ENCODE data around the gene DOCK3. TPM values are rescaled to one million over a fixed set of nuclear protein-coding genes. Genes with fewer than 3 reads are reported as not detected.
A peak's percentile ranks its signal among the peaks of the same experiment; 100 is the strongest.
"Not testable (repeated sequence)": the region's sequence is repeated elsewhere in the genome, so short reads cannot be mapped to it uniquely, and the experiment has no call there.

Gene DOCK3
- total RNA-seq, 1 experiment from 2014 or later = 0.12 TPM

DNA sequence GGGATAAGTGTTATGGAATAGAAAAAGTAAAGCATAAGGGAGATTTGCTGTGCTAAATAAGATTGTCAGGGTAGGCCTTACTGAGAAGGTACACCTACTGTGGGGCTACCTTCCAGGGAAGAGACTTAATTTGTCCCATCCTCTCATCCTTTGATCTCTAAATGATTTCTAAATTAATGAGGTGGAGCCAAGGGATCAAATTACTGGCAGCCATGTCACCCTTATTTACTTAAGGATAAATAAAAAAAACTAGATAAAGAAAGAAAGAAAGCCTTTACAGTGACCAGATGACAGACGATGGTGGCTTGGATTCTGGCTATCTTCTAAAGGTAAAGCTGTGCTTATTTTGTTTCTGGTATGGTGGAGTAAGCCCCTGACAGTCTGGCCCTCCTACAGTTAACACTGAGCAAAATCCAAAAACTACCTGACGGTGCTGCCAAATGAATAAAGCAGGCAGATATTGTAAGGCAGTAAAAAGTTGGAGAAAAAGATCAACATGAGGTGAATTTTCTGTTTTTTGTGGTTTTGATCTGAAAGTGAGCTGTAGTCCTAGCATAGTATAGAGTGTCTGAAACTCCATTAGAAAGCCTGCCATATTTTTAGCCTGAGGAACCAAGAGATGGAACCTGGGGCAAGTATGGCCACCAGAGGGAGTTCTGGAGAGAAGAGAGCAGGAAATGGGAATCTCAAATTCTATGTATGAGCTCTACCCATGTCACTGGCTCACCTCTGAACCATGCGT is 425.2 kb downstream of the DOCK3 start:
- DNase-seq (ENCODE audit: low spot score) = peak; percentile 33

DNA sequence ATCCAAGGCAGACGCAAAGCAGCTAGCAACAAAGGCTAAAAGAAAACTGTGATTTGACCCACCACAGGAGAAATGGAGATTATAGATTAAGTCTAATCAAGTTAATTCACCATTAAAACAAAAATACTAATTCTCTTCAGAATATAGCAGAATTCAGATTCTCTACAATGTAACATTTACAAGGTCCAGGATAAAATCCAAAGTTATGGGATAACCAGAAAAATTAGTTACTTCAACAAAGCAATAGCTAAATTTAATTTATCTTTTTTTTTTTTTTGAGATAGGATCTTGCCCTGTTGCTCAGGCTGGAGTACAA is 425.8 kb downstream of the DOCK3 start:
- DNase-seq (ENCODE audit: low spot score) = no peak

DNA sequence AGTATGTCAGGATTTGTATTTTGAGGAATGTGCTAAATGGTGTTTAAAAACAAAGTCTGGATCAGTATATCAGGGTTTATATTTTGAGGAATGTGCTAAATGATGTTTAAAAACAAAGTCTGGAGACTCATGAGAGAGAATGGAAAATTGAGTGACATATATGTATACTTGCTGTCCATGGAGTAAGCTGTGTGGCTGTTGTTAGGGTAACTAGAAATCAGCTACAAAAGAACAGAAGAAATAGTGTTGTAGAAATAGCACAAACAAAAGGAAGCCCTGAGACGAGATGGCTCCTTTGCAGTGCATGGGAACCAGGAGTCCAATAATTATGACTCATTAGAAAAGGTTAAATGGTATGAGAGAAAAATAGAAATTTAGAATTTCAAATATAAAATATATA is 427.7 kb downstream of the DOCK3 start:
- no peak for DNase-seq (ENCODE audit: low spot score)

DNA sequence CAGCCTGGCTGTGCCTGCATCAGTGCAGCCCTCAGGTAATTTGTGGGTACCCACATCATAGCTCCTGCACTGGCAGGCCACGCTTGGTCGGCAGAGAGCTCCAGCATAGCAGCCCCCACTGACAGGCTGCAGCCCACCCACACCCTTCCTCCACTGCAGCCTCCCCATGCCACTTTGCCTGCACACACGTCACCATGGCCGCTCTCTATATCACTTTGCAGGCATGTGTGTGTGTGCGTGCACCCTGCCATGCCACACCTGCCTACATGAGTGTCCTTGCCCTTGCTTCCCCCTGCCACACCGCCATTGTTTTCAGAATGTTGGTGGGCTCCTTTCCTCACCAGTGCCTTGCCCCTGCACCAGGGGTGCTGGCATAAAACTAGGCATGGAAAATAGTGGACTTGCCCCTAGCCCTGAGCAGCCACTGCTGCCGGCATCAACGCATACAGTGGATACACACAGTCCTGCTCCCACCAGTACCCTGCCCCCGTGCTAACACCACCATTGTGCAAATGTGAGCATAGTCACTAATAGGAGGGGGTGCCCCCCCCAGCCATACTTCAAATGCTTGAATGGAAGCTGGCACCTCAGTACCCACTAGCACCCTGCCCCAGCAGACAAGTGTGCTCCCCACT is 431.6 kb downstream of the DOCK3 start:
- no peak for DNase-seq (ENCODE audit: low spot score)

DNA sequence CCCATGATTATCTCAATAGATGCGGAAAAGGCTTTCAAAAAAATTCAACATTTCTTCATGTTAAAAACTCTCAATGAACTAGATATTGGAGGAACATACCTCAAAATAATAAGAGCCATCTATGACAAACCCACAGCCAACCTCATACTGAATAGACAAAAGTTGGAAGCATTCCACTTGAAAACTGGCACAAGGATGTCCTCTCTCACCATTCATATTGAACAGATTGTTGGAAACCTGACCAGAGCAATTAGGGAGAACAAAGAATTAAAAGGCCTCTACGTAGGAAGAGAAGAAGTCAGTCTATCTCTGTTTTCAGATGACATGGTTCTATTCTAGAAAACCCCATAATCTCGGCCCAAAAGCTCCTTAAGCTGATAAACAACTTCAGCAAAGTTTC is 435.9 kb downstream of the DOCK3 start:
- no peak for DNase-seq (ENCODE audit: low spot score)

DNA sequence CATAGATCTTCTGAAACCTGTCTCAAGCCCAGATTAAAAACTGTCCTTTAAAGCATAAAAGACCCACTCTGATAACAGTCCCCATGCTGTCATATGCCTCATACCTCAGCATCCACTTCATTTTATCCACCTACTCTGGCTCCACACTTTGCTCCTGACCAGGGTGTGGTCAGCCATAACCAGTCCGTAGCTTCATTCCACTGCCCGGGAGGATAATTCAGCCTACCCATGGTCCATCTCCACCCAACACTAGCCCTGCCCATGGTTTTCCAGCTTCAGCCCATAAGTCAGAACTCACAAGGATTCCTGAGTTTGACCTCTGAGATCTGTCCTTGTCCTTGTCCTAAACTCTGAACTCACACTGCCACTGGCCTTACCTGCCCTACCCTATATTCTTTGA is 448.2 kb downstream of the DOCK3 start:
- no peak for DNase-seq (ENCODE audit: low spot score)

DNA sequence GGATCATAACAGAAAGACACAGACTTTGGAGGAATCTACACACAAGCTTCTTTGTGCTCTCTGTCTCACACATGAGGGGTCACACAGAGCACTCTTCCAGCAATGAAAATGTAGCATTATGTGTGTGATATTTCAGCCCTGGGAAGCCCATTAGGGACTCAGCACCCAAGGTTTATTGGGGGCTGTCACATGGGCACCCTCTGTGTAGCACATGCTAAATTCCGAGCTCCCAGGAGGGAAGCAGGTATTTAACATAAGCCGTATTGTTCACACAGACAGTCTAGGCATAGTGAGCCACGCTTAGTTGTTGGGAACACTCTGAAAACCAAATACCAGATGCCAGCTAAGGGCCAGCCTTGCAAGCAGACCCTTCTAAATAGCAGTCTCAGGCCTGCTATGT is 448.8 kb downstream of the DOCK3 start:
- DNase-seq (ENCODE audit: low spot score) = no peak

DNA sequence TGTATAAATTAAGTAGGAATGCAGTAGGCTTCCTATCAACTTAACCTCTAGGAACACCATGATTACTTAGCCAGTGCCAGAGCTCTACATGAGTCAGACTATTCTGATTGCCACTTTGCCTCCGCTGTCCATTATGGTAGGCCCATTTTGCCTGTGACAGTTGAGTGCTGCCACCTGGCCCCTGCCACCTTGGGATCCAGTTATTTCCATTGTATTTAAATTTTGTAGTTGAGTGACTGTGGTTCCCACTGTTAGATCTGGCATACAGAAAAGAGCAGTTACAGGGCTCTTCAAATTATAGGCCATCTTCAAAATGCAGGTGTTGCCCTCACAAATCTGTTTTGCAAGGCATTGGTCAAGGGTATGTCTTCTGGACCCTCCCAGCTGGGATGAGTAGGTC is 456.9 kb downstream of the DOCK3 start:
- not testable (repeated sequence) for DNase-seq (ENCODE audit: low spot score)

DNA sequence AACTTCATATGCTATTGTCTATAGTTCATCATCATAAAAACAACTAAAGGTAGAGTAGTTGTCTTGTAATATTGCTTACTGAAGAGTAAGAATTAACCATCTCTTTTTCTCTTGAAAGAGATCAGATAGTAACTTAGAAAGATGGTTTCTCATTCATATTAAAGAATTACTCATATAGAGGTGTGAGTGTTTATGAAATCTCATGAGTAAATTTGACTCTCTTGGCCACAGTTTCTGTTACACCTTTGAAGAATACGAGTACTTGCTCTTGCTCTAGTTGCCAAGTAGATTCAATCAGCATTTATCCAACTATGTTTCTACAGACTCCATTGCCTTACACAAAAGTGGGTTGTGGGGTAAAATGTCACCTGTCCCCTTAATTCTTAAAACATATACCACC is 463.0 kb downstream of the DOCK3 start:
- no peak for DNase-seq (ENCODE audit: low spot score)

DNA sequence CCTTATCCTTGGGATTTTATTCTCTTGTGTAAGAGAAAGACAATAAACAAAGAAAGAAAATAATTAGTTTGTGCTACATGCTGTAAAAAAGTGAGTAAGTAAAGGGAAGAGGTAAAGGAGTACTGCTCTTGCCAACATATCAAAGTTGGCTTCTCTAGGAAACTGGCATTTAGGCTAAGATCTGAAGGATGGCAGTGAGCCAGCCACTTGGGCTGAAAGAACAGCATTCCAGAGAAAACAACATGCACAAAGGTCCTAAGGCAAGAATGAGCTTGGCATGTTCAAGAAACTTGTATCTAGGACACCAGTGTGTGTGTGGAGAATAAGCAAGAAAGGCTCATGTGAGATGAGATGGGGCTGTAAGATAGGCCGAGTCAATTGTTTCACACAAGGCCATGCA is 464.9 kb downstream of the DOCK3 start:
- no peak for DNase-seq (ENCODE audit: low spot score)

DNA sequence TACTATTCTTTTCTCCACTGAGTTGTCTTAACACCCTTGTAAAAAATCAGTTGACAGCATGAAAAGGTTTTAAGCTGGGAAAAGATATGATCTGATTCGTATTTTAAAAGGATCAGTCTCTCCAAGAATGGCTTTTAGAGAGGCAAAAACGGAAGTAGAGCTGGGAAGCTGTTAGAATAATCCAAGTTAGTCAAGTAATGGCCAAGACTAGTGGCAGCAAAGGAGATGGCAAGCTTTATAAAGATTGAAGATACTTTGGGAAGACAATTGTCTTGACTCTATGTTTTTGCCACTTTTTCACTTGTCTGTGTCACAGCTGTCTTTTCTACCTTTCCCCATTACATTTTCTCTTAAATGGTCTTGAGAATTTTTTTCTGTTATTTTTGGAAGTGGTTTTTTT is 466.8 kb downstream of the DOCK3 start:
- no peak for DNase-seq (ENCODE audit: low spot score)

DNA sequence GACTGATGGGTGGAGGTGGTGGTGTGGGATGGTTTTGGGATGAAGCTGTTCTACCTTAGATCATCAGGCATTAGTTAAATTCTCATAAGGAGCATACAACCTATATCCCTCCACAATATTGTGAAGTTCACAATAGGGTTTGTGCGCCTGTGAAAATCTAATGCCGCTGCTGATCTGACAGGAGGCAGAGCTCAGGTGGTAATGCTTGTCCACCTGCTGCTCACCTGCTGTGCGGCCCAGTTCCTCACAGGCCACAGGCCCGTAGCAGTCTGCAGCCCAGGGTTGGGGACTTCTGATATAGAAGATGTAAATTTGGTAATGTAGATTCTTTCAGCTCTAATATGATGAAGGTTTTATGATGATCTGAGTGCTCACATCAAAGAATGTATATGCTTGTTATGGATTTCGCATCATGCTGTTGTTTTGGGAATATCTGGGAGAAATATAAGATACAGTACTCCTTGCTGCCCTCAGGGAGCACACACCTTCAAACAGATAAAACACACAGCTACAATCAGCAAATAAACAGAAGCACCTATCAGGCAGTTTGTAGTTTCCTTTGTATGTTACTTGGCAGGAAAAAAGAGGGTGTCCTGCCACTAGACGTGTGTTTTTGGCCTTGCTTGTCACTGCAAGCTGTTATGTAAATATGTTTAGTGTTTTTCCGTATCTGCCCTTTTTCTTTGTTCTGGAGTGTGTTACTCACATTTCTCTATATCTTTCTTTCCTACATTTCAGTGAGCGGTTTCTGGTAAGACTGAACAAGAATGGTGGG is 471.3 kb downstream of the DOCK3 start:
- no peak for DNase-seq (ENCODE audit: low spot score)

DNA sequence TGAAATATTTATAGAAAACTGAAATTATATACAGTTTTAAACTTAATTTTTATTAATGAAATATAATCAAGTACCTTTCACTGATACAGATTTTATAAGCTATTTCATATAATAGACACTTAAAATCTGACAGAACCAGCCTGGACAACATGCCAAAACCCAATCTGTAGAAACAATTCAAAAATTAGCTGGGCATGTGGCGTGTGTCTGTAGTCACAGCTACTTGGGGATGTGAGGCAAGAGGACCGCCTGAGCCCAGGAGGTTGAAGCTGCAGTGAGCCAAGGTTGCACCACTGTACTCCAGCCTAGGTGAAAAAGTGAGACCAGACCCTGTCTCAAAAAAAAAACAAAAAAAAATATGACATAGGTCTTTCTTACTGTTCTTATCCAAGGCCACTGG is 472.1 kb downstream of the DOCK3 start:
- no peak for DNase-seq (ENCODE audit: low spot score)

DNA sequence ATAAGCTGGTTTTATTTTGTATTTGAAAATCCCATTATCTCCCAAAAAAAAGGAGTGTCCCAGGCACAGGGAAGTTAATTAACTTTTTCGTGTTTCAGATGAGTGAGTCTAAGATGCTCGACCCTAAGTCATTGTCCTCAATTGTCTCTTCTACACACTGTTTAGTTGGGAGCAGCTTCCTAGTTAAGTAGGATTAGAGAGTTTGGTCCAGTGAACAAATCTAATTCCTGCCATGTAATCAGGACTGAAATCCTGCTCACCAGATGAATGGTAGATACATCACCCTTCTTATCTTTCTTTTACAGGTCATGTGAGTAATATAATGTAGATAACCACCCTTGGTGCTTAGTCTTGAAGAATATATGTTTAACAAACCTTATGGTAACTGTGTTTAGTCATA is 481.4 kb downstream of the DOCK3 start:
- no peak for DNase-seq (ENCODE audit: low spot score)

DNA sequence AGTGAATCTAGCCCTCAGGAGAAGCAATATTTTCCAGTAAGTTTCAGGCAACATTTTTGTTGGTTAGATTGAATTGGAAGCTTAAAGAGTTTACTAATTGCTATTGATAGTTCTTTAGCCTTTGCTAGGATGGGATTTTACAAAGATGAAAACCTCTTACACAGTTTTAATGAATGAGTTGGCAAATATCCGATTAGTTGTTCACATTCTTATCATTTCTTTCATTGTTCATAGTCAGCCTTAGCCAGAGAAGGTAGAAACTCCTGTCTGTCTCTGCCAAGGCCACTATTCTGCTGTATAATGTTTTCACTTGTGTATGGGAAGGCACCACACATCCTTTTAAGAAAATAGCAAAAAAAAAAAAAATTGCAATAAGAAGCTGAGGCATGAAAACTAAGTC is 488.3 kb downstream of the DOCK3 start:
- DNase-seq (ENCODE audit: low spot score) = no peak

DNA sequence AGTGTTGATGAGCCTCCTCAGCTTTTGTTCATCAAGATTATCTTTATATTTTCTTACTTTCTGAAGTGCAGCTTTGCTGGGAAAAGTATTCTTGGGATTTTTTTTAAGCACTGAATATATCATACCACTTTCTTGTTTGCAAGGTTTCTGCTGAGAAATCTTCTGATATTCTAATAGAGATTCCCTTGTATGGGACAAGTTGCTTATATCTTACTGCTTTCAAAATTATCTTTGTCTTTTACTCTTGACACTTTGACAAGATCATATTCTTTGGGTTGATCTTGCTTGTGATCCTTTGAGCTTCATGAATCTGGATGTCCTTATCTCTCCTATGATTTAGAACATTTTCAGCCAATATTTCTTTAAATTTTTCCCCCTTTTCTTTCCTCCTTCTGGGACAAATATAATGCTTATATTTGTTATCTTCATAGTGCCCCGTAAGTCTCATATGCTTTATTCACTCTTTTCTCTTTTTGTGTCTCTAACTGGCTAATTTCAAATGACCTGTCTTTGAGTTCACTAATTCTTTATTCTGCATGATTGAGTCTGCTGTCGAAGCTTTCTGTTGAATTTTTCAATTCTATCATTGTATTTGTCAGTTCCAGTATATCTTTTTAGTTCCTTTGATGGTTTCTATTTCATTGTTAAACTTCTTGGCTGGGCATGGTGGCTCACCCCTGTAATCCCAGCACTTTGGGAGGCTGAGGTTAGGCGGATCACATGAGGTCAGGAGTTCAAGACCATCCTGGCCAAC is 499.0 kb downstream of the DOCK3 start:
- no peak for DNase-seq (ENCODE audit: low spot score)

DNA sequence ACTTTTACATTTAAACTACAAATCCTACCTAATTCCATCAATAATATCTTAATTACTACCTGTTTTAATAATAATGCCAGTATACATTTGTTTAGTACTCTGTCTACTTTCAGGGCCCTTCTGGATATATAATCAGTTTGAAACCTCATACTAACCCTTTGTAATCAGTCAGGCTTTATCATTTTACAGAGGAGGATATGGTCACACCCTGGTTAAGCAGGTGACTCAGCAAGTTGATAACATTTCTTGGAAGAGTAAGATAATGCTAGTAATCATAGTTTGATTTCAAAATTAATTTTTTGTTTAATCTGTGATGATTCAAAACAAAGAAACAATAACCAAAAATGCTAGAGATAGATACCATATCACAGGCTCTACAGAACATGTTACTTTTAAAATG is 502.2 kb downstream of the DOCK3 start:
- no peak for DNase-seq (ENCODE audit: low spot score)

DNA sequence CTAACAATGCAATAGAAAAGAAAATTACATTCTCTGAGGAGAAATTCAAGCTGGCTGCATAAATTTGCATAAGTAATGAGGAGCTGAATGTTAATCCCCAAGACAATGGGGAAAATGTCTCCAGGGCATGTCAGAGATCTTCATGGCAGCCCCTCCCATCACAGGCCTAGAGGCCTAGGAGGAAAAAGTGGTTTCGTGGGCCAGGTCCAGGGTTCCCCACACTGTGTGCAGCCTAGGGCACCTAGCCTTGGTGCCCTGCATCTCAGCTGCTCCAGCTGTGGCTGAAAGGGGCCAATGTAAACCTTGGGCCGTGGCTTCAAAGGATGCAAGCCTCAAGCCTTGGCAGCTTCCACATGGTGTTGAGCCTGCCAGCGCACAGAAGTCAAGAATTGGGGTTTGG is 511.7 kb downstream of the DOCK3 start:
- not testable (repeated sequence) for DNase-seq (ENCODE audit: low spot score)

DNA sequence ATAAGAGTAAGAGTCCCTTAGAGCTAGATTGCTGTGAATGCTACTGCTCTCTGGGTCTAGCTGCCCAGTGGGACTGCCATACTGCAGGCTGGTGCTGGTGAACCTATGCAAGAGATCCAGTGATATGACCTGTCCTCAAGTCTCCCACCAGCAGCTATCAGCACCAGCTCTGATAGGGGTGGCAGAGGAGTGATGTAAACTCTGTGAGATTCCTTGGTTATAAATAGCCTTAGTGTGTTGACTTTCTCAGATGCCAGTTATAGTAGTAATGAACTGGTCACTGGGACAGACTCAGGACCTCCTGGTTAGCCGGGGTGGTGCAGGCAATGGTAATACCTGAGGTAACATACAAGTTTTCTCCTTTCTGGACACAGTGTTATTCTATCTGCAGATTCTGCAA is 515.5 kb downstream of the DOCK3 start:
- no peak for DNase-seq (ENCODE audit: low spot score)

DNA sequence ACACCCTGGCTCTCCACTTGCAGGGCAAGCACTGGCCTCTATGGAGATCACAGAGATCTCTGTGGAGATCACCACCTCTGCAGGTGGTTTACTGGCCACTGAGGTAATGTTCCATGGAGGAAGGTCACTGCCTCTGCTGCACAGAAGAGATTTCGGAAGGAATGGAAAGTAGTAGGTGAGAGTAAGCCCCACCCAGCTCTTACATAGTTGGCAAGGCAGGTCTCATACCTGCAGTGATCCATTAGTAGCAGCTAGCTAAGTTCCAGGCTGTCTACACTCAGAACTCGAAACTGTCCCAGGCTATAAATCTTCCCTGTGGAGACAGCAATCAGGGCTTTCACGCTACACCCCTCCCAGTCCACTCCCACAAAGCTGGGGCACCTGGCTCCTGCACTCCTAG is 516.1 kb downstream of the DOCK3 start:
- no peak for DNase-seq (ENCODE audit: low spot score)

DNA sequence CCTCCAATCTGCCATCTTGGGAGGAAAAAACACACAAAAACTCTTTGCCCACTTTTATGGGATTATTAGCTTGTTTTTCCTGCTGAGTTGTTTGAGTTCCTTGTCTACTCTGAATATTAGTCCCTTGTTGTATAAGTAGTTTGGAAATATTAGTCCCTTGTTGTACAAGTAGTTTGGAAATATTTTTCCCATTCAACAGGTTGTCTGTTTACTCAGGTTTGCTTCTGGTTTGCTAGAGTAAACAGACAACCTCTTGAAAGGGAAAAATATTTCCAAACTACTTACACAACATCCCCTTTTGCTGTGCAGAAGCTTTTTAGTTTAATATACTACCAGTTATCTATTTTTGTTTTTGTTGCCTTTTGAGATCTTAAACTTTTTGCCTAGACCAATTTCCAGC is 517.0 kb downstream of the DOCK3 start:
- DNase-seq (ENCODE audit: low spot score) = no peak

DNA sequence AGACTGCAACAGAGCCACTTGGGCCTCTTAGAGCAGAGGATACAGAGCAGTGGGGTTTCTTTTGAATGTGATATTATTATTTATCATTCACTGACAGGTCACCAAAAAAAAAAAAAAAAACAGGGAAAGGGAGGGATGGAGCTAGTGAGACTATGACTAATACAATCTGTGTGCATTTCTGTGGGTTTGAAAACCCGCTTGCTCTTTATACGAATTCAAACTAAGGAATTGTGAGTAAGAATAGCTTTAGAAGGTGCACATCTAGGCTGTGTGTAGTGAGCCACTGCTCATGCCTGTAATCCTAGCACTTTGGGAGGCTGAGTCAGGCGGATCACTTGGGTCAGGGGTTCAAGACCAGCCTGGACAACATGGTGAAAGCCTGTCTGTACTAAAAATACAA is 523.8 kb downstream of the DOCK3 start:
- DNase-seq (ENCODE audit: low spot score) = no peak

All from H4 (cell line).